Uterus (tissue), 4 donors: ENCODE measurements around the gene SFN. TPM values are rescaled to one million over a fixed set of nuclear protein-coding genes. Genes with fewer than 3 reads are reported as not detected.
A peak's percentile ranks its signal among the peaks of the same experiment; 100 is the strongest.

Experiments used
- DNase-seq, 2 donors: peaks; one replicate each; pipeline ENCODE4 v3.0.0-alpha.2; 2019 to 2020
- H3K27ac ChIP-seq, 2 donors: fragments of 200-600 bp; sonication (generic); 1 replicate in 1 of 2; 2 replicates in 1 of 2; pipeline ENCODE4 v1.5.1; 2016 to 2018
- H3K27me3 ChIP-seq, 2 donors: fragments of 200-600 bp; sonication (generic); one replicate each; pipeline ENCODE4 v1.5.1; 2018 to 2019; ENCODE audit warnings: control low read depth in 1 of 2
- H3K36me3 ChIP-seq, 2 donors: fragments of 200-600 bp; sonication (generic); one replicate each; pipeline ENCODE4 v1.5.1; 2019; ENCODE audit warnings: control low read depth in 1 of 2
- H3K4me1 ChIP-seq, 2 donors: fragments of 200-600 bp; sonication (generic); one replicate each; pipeline ENCODE4 v1.5.1; 2018 to 2019; ENCODE audit warnings: control low read depth in 1 of 2
- H3K4me3 ChIP-seq, 2 donors: fragments of 200-600 bp; sonication (generic); 1 replicate in 1 of 2; 2 replicates in 1 of 2; pipeline ENCODE4 v1.5.1; 2018 to 2019; ENCODE audit warnings: mild to moderate bottlenecking in 1 of 2
- H3K9me3 ChIP-seq, 2 donors: fragments of 200-600 bp; sonication (generic); one replicate each; pipeline ENCODE4 v1.5.1; 2019; ENCODE audit warnings: control low read depth in 1 of 2
- CTCF ChIP-seq, 4 experiments: fragments of 200-600 bp in 2 of 4; fragments of 450-650 bp in 2 of 4; sonication (generic) in 2 of 4; IDR thresholded peaks; one replicate each; pipeline ENCODE4 v1.5.1; 2016 to 2019; ENCODE audit warnings: antibody characterized with exemption in 4 of 4, mild to moderate bottlenecking in 2 of 4, moderate library complexity in 1 of 4
- POLR2A ChIP-seq, 2 donors: fragments of 450-650 bp; IDR thresholded peaks; one replicate each; pipeline ENCODE4 v1.6.1; 2016; ENCODE audit warnings: antibody characterized with exemption in 2 of 2, mild to moderate bottlenecking in 1 of 2, moderate library complexity in 1 of 2
- intact Hi-C: fragments of 100-400 bp; cut with DNase I; formaldehyde crosslinking; loops from one replicate; pipeline ENCODE4 v1.15.1; 2023; ENCODE audit warnings: low total_unique reads
- total RNA-seq, 4 donors: library from RNA; depleted of rRNA in 3 of 4; stranded (reverse); fragments of >200 nt in 3 of 4; gene quantifications; one replicate each; pipeline versions ENCODE4 v1.1.0 to v1.2.4, GENCODE V29; 2014 to 2023
- donor health status: DM: yes; HTN: yes; CAD: no.

SFN gene
- total RNA-seq, 4 donors from 2014 or later: 0.55 to 0.83 TPM; not detected in 2

- intact Hi-C loops: no loop called here
- Histone ChIP-seq H3K36me3 (no peaks in the 10 kb centered on the region), H3K9me3 (no peaks in the 10 kb centered on the region), H3K27ac (no peak overlapping the region), H3K4me3 (no peak overlapping the region), H3K4me1 (peaks cover 0 to 5% of the 10 kb centered on the region in 2 donors), H3K27me3 (no peaks in the 10 kb centered on the region)
- DNase-seq: no peak
- no peak for TF ChIP-seq POLR2A (IDR thresholded peaks at IDR 0.05)
- no peak for TF ChIP-seq CTCF (IDR thresholded peaks at IDR 0.05)
These were observed 11.8 kb upstream of the SFN start for GRCh38 chr1:26851106-26851684.

GRCh38 chr1:26852701-26853100, 10.2 kb upstream of the SFN start:
- Histone ChIP-seq H3K9me3 (no peaks in the 10 kb centered on the region), H3K27me3 (no peaks in the 10 kb centered on the region), H3K4me1 (peaks cover 0 to 5% of the 10 kb centered on the region in 2 donors), H3K4me3 (no peak overlapping the region), H3K36me3 (no peaks in the 10 kb centered on the region), H3K27ac (no peak overlapping the region)
- no peak for DNase-seq
- TF ChIP-seq CTCF (IDR thresholded peaks at IDR 0.05) (no peak), POLR2A (IDR thresholded peaks at IDR 0.05) (no peak)
- intact Hi-C loops: no loop called here

- DNase-seq: peak; percentile 81 to 83
These were observed 9.8 kb upstream of the SFN start for GRCh38 chr1:26853156-26853555.

GRCh38 chr1:26853600-26853999, 9.3 kb upstream of the SFN start:
- Histone ChIP-seq H3K4me1 (peaks cover 0 to 5% of the 10 kb centered on the region in 2 donors), H3K36me3 (no peaks in the 10 kb centered on the region), H3K27ac (no peak overlapping the region), H3K9me3 (no peaks in the 10 kb centered on the region), H3K4me3 (no peak overlapping the region), H3K27me3 (no peaks in the 10 kb centered on the region)
- intact Hi-C loops: no loop called here
- DNase-seq: no peak
- TF ChIP-seq CTCF (IDR thresholded peaks at IDR 0.05): no peak
- no peak for TF ChIP-seq POLR2A (IDR thresholded peaks at IDR 0.05)

More at GRCh38 chr1:26853156-26853555, 9.8 kb upstream of the SFN start:
- intact Hi-C loops: no loop called here
- H3K9me3 ChIP-seq: no peaks in the 10 kb centered on the region
- H3K4me3 ChIP-seq: no peak overlapping the region
- TF ChIP-seq CTCF (IDR thresholded peaks at IDR 0.05): peak; percentile 70 to 79 (median 74)
- no peak for TF ChIP-seq POLR2A (IDR thresholded peaks at IDR 0.05)
- no peaks in the 10 kb centered on the region for H3K27me3 ChIP-seq
- peaks cover 0 to 5% of the 10 kb centered on the region in 2 donors for H3K4me1 ChIP-seq
- H3K27ac ChIP-seq: no peak overlapping the region
- H3K36me3 ChIP-seq: no peaks in the 10 kb centered on the region

- DNase-seq: no peak
- Histone ChIP-seq H3K36me3 (no peaks in the 10 kb centered on the region), H3K4me3 (no peak overlapping the region), H3K4me1 (no peaks in the 10 kb centered on the region), H3K27me3 (no peaks in the 10 kb centered on the region), H3K9me3 (no peaks in the 10 kb centered on the region), H3K27ac (no peak overlapping the region)
- TF ChIP-seq POLR2A (IDR thresholded peaks at IDR 0.05) (no peak), CTCF (IDR thresholded peaks at IDR 0.05) (no peak)
- intact Hi-C loops: no loop called here
These were observed 8.0 kb upstream of the SFN start for GRCh38 chr1:26854906-26855305.
